GM12878 (cell line): ENCODE measurements around the gene GALNT17. TPM values are rescaled to one million over a fixed set of nuclear protein-coding genes. Genes with fewer than 3 reads are reported as not detected.

Experiments used
- ATAC-seq: fragments of 200-7000 bp; cut with Tn5 transposase; 3 replicates; pipeline ENCODE4 v1.9.1; 2020; ENCODE audit warnings: mild to moderate bottlenecking, moderate library complexity
- BruUV-seq: library from RNA; stranded (reverse); fragments of 400-500 nt; replicated peaks from 2 replicates; lab custom pipeline; 2021; lab: Mats Ljungman, UMichigan
- CTCF ChIA-PET: fragments of 300-600 bp; sonication (Branson Sonifier 250); formaldehyde crosslinking; extraction: SDS; loops from one replicate; lab custom pipeline; 2021; ENCODE audit warnings: inconsistent platforms; lab: Yijun Ruan, JAX
- POLR2A ChIA-PET: fragments of 350-600 bp; formaldehyde crosslinking; extraction: SDS; loops from one replicate; lab custom pipeline; 2021; ENCODE audit warnings: inconsistent platforms; lab: Charles Lee
- RAD21 ChIA-PET: fragments of 300-600 bp; sonication (Branson Sonifier 250); formaldehyde crosslinking; loops from one replicate; lab custom pipeline; 2023; ENCODE audit warnings: antibody characterized with exemption; ENCODE audit not compliant: unreplicated experiment; lab: Charles Lee
- SMC1A ChIA-PET: fragments of 300-600 bp; sonication (Branson Sonifier 250); formaldehyde crosslinking; loops from one replicate; lab custom pipeline; 2023; ENCODE audit not compliant: unreplicated experiment, uncharacterized antibody; lab: Charles Lee
- DNase-seq: peaks from one replicate; pipeline ENCODE4 v3.0.0-alpha.2; 2011; ENCODE audit warnings: low read depth, low spot score
- FAIRE-seq: peaks from 3 replicates; lab custom pipeline; 2011; peaks lifted over from hg19 to GRCh38; lab: Jason Lieb, UNC
- H2AFZ ChIP-seq: 2 replicates; pipeline ENCODE4 v1.6.0; 2011; ENCODE audit warnings: low read depth, low read length, control low read depth; ENCODE audit not compliant: control insufficient read depth
- H3K27ac ChIP-seq: 2 replicates; pipeline ENCODE4 v1.5.1; 2011; ENCODE audit warnings: control low read depth; ENCODE audit not compliant: control insufficient read depth, insufficient read depth
- H3K27me3 ChIP-seq, 2 experiments: replicated peaks in 1 of 2; 2 replicates each; pipeline versions ENCODE4 v1.6.0 to v1.6.1; 2011; ENCODE audit warnings: low read length in 1 of 2; ENCODE audit not compliant: control insufficient read depth in 2 of 2, insufficient read depth in 2 of 2
- H3K36me3 ChIP-seq, 2 experiments: 2 replicates each; pipeline ENCODE4 v1.5.1; 2011; ENCODE audit warnings: low read length in 1 of 2; ENCODE audit not compliant: control insufficient read depth in 2 of 2, insufficient read depth in 2 of 2
- H3K4me1 ChIP-seq: 2 replicates; pipeline ENCODE4 v1.6.1; 2011; ENCODE audit warnings: mild to moderate bottlenecking, low read length, moderate library complexity, mixed read lengths; ENCODE audit not compliant: control insufficient read depth, insufficient read depth
- H3K4me2 ChIP-seq: 2 replicates; pipeline ENCODE4 v1.6.0; 2011; ENCODE audit warnings: control low read depth; ENCODE audit not compliant: control insufficient read depth, insufficient read depth
- H3K4me3 ChIP-seq: fragments of 200-600 bp; sonication (generic); 2 replicates; pipeline ENCODE4 v1.5.1; 2016
- H3K79me2 ChIP-seq: 2 replicates; pipeline ENCODE4 v1.6.0; 2011; ENCODE audit warnings: low read length; ENCODE audit not compliant: control insufficient read depth, insufficient read depth
- H3K9ac ChIP-seq: 2 replicates; pipeline ENCODE4 v1.8.0; 2011; ENCODE audit warnings: low read length, control low read depth, mixed read lengths; ENCODE audit not compliant: control insufficient read depth, insufficient read depth
- H3K9me3 ChIP-seq: replicated peaks from 3 replicates; pipeline ENCODE4 v1.5.1; 2011; ENCODE audit warnings: mild to moderate bottlenecking, low read length; ENCODE audit not compliant: control insufficient read depth, insufficient read depth
- H4K20me1 ChIP-seq: 2 replicates; pipeline ENCODE4 v1.6.0; 2011; ENCODE audit not compliant: control insufficient read depth, insufficient read depth
- ATF7 ChIP-seq: fragments of 450-650 bp; IDR thresholded peaks from 2 replicates; pipeline ENCODE4 v1.6.1; 2016; ENCODE audit warnings: low read depth, mild to moderate bottlenecking
- BCL11A ChIP-seq: IDR thresholded peaks from 2 replicates; pipeline ENCODE4 v1.6.1; 2011; ENCODE audit warnings: low read depth, low read length
- BHLHE40 ChIP-seq, 2 experiments: fragments of 450-650 bp in 1 of 2; IDR thresholded peaks; 2 replicates each; pipeline ENCODE4 v1.6.1; 2011 to 2017; ENCODE audit warnings: low read depth in 2 of 2, borderline replicate concordance in 1 of 2, improper control_type of control experiment in 1 of 2, low read length in 1 of 2, mild to moderate bottlenecking in 1 of 2
- CHD4 ChIP-seq: fragments of 200-600 bp; sonication (generic); IDR thresholded peaks from 2 replicates; pipeline ENCODE4 v1.6.1; 2016; ENCODE audit warnings: mild to moderate bottlenecking
- CREM ChIP-seq: IDR thresholded peaks from 2 replicates; pipeline ENCODE4 v1.6.1; 2014; ENCODE audit warnings: antibody characterized with exemption, low read depth
- DPF2 ChIP-seq: fragments of 450-650 bp; IDR thresholded peaks from 2 replicates; pipeline ENCODE4 v1.6.1; 2017; ENCODE audit warnings: mild to moderate bottlenecking
- FOS ChIP-seq: IDR thresholded peaks from 3 replicates; pipeline ENCODE4 v1.6.1; 2011; ENCODE audit warnings: borderline replicate concordance; ENCODE audit not compliant: insufficient read length; ENCODE audit errors: extremely low read depth
- GATAD2B ChIP-seq: fragments of 450-650 bp; conservative IDR thresholded peaks from 2 replicates; pipeline ENCODE4 v1.6.1; 2017; ENCODE audit warnings: low read depth, mild to moderate bottlenecking, moderate library complexity
- HDGF ChIP-seq: fragments of 450-650 bp; IDR thresholded peaks from 2 replicates; pipeline ENCODE4 v1.6.1; 2016; ENCODE audit warnings: antibody characterized with exemption
- MYC ChIP-seq: IDR thresholded peaks from 2 replicates; pipeline ENCODE4 v1.6.1; 2011; ENCODE audit warnings: mild to moderate bottlenecking, low read length, moderate library complexity, inconsistent platforms; ENCODE audit not compliant: insufficient read depth, insufficient replicate concordance, insufficient read length, severe bottlenecking
- NR2C2 ChIP-seq: IDR thresholded peaks from 2 replicates; pipeline ENCODE4 v1.6.1; 2011; ENCODE audit warnings: borderline replicate concordance, low read depth; ENCODE audit not compliant: control insufficient read depth, insufficient read length
- RFX5 ChIP-seq: IDR thresholded peaks from 2 replicates; pipeline ENCODE4 v1.6.1; 2011; ENCODE audit warnings: low read depth, low read length, improper control_type of control experiment
- SMARCA5 ChIP-seq: fragments of 450-650 bp; IDR thresholded peaks from 2 replicates; pipeline ENCODE4 v1.6.1; 2017; ENCODE audit warnings: mild to moderate bottlenecking
- ZNF217 ChIP-seq: fragments of 450-650 bp; IDR thresholded peaks from 2 replicates; pipeline ENCODE4 v1.6.1; 2017; ENCODE audit warnings: antibody characterized with exemption, mild to moderate bottlenecking
- ZNF274 ChIP-seq: IDR thresholded peaks from one replicate; pipeline ENCODE4 v1.8.0; 2011; ENCODE audit not compliant: insufficient read length, insufficient read depth
- ZNF384 ChIP-seq: IDR thresholded peaks from 2 replicates; pipeline ENCODE4 v1.6.1; 2012; ENCODE audit warnings: low read depth, mild to moderate bottlenecking, low read length, improper control_type of control experiment, borderline replicate concordance
- WGBS: methylation state at CpG from one replicate; pipeline ENCODE4 v1.1.6; 2016; ENCODE audit warnings: low lambda C conversion rate; ENCODE audit not compliant: insufficient replicate concordance, insufficient coverage; ENCODE audit errors: missing lambda C conversion rate; 5-methylcytosine and 5-hydroxymethylcytosine counted together
- in situ Hi-C: fragments of 300-500 bp; cut with MboI; formaldehyde crosslinking; loops from 9 replicates; pipeline ENCODE4 v1.14.3; 2018; ENCODE audit warnings: mixed read lengths
- intact Hi-C: fragments of 100-400 bp; cut with micrococcal nuclease; formaldehyde crosslinking; loops from one replicate; pipeline ENCODE4 v1.14.2; 2022; ENCODE audit not compliant: unreplicated experiment
- polyA plus RNA-seq, 11 experiments: library from polyadenylated mRNA; depleted of rRNA in 4 of 11; unstranded in 6 of 11; stranded (reverse) in 5 of 11; fragments of >200 nt; fragmentation: Nextera tagmentation in 4 of 11; fragmentation: Illumina TruSeq in 1 of 11; extraction: Ambion mirVana in 4 of 11; extraction: Trizol in 1 of 11; gene quantifications; 1 replicate in 1 of 11; 2 replicates in 10 of 11; pipeline versions ENCODE4 v1.2.1 to v1.2.3, GENCODE V29; 2011 to 2016; ENCODE audit warnings: inconsistent platforms in 2 of 11, missing spikeins in 2 of 11, low read depth in 1 of 11
- total RNA-seq, 4 experiments: library from RNA; depleted of rRNA in 3 of 4; stranded (reverse); fragments of >200 nt in 3 of 4; fragmentation: Illumina TruSeq in 1 of 4; extraction: Trizol in 1 of 4; gene quantifications; 2 replicates each; pipeline versions ENCODE4 v1.2.1 to v1.2.3, GENCODE V29; 2013 to 2021
- TF ChIP-seq, protein P1 (sequence below): fragments of 450-650 bp; IDR thresholded peaks from 2 replicates; pipeline ENCODE4 v1.6.1; 2014; ENCODE audit warnings: mild to moderate bottlenecking
- TF ChIP-seq, protein P2 (sequence below): fragments of 450-650 bp; IDR thresholded peaks from 2 replicates; pipeline ENCODE4 v1.6.1; 2016; ENCODE audit warnings: mild to moderate bottlenecking

Gene GALNT17
- total and polyA plus RNA-seq, 10 of the 15 experiments (the other 5 are each of a cell fraction or from before 2014, with no cell fraction given), result 0.12 to 0.15 TPM; not detected in 8

DNA sequence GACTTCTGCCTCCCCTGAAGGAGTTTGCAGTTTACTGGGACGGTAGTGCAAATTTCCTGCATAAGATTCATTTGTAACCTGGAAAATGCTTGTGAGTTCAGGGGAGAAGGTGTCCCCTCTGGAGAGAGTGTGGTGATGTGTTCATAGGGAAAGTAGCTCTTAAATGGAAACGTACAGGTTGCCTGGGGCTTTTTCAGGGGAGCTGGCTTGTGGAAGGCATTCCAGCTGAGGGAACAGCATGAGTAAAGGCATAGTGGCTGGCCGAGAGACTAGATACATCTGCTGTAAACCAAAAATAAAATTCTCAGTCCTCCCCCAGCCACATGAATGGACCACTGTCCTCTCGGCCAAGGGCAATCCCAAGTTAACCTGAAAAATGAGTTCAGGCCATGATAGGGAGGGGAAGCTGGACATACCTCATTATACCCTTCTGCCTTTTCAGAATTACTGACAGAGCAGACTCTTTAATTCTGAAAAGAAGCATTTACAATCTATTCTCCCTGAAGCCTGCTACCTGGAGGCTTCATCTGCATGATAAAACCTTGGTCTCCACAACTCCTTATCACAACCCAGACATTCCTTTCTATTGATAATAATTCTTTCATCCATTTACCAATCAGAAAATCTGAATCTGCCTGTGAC lies 123.7 kb downstream of the GALNT17 start:
- intact Hi-C loops, result no loop called here
- WGBS, result 14% methylated on average over 4 of the region's 4 CpGs
- H3K27me3 ChIP-seq, result no peaks in the 10 kb centered on the region
- RAD21 ChIA-PET, result no interaction called here
- H3K4me2 ChIP-seq, result no peak overlapping the region
- H3K79me2 ChIP-seq, result no peaks in the 10 kb centered on the region
- in situ Hi-C loops, result no loop called here
- H3K4me3 ChIP-seq, result no peak overlapping the region
- ATAC-seq (no peak), DNase-seq (no peak), FAIRE-seq (no peak)
- no peak overlapping the region for H3K9ac ChIP-seq
- BruUV-seq, result no TSS peak
- SMC1A ChIA-PET, result no interaction called here
- no peak overlapping the region for H2AFZ ChIP-seq
- H3K27ac ChIP-seq, result no peak overlapping the region
- H3K9me3 ChIP-seq, result no peaks in the 10 kb centered on the region; the same call in 2 of the 3 replicates
- no peak for TF ChIP-seq RFX5
- no peak for TF ChIP-seq DPF2
- TF ChIP-seq MYC, result no peak
- no peak for TF ChIP-seq FOS
- no peak for TF ChIP-seq SMARCA5
- no peak for TF ChIP-seq CREM
- H3K4me1 ChIP-seq, result no peaks in the 10 kb centered on the region
- POLR2A ChIA-PET, result no interaction called here
- H3K36me3 ChIP-seq, result no peaks in the 10 kb centered on the region
- no peaks in the 10 kb centered on the region for H4K20me1 ChIP-seq
- CTCF ChIA-PET, result interaction anchor here (0.6 kb wide), 1 partner anchor 164 kb away, joined by 4 read pairs; no protein-coding TSS in a partner anchor

DNA sequence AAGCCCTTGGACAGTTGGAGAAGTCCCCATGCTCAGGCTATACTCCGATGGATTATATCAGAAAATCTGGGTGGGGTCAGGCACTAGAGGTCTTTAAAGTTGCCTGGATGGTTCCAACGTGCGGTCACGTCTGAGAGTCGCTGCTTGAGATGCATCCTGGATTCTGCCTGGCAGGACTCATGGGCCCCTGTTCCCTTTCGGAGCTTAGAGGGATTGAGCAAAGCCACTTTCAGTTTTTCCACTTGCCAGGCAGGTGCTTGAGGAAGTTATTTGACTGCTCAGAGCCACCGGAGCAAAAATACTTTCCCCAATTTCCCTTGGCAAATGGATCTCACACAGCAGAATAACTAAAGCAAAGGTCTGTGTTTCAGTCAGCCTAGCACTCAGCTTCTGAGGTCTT lies 129.1 kb downstream of the GALNT17 start:
- H3K9ac ChIP-seq, result no peak overlapping the region
- no peaks in the 10 kb centered on the region; the same call in 2 of the 3 replicates for H3K9me3 ChIP-seq
- H3K27me3 ChIP-seq, result no peaks in the 10 kb centered on the region
- H3K79me2 ChIP-seq, result no peaks in the 10 kb centered on the region
- SMC1A ChIA-PET, result no interaction called here
- in situ Hi-C loops (no loop called here), intact Hi-C loops (no loop called here)
- CTCF ChIA-PET, result no interaction called here
- DNase-seq, result no peak
- no peaks in the 10 kb centered on the region for H3K4me1 ChIP-seq
- RAD21 ChIA-PET, result no interaction called here
- no peak overlapping the region for H3K4me2 ChIP-seq
- no peak overlapping the region for H2AFZ ChIP-seq
- no peak overlapping the region for H3K27ac ChIP-seq
- FAIRE-seq, result no peak
- POLR2A ChIA-PET, result no interaction called here
- H3K4me3 ChIP-seq, result no peak overlapping the region
- WGBS, result 63% methylated on average over 7 of the region's 7 CpGs
- no peaks in the 10 kb centered on the region for H3K36me3 ChIP-seq
- ATAC-seq, result no peak
- H4K20me1 ChIP-seq, result no peaks in the 10 kb centered on the region
- no TSS peak for BruUV-seq
- TF ChIP-seq ATF7, result no peak
- no peak for TF ChIP-seq BHLHE40 (IDR thresholded peaks at IDR 0.05; ENCODE audit: borderline replicate concordance in 1 of 2, low read depth in 2 of 2, low read length in 1 of 2)
- TF ChIP-seq, protein P1, sequence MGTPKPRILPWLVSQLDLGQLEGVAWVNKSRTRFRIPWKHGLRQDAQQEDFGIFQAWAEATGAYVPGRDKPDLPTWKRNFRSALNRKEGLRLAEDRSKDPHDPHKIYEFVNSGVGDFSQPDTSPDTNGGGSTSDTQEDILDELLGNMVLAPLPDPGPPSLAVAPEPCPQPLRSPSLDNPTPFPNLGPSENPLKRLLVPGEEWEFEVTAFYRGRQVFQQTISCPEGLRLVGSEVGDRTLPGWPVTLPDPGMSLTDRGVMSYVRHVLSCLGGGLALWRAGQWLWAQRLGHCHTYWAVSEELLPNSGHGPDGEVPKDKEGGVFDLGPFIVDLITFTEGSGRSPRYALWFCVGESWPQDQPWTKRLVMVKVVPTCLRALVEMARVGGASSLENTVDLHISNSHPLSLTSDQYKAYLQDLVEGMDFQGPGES, result no peak
- no peak for TF ChIP-seq BCL11A
- no peak for TF ChIP-seq ZNF274
- TF ChIP-seq, protein P2, sequence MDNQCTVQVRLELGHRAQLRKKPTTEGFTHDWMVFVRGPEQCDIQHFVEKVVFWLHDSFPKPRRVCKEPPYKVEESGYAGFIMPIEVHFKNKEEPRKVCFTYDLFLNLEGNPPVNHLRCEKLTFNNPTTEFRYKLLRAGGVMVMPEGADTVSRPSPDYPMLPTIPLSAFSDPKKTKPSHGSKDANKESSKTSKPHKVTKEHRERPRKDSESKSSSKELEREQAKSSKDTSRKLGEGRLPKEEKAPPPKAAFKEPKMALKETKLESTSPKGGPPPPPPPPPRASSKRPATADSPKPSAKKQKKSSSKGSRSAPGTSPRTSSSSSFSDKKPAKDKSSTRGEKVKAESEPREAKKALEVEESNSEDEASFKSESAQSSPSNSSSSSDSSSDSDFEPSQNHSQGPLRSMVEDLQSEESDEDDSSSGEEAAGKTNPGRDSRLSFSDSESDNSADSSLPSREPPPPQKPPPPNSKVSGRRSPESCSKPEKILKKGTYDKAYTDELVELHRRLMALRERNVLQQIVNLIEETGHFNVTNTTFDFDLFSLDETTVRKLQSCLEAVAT, result no peak
- TF ChIP-seq CHD4, result no peak
- no peak for TF ChIP-seq GATAD2B
- TF ChIP-seq HDGF, result no peak
- no peak for TF ChIP-seq ZNF384
- TF ChIP-seq ZNF217, result no peak
- TF ChIP-seq NR2C2, result no peak
